NCI-H146 treated with DMSO at 0.1 percent for 48 hours (cell line): Measurements from ENCODE around the gene SAPCD1.

Experiments
- DNase-seq: peaks from one replicate; lab custom pipeline; 2025; ENCODE audit not compliant: unreplicated experiment; lab: John Stamatoyannopoulos, UW

Gene SAPCD1

DNA sequence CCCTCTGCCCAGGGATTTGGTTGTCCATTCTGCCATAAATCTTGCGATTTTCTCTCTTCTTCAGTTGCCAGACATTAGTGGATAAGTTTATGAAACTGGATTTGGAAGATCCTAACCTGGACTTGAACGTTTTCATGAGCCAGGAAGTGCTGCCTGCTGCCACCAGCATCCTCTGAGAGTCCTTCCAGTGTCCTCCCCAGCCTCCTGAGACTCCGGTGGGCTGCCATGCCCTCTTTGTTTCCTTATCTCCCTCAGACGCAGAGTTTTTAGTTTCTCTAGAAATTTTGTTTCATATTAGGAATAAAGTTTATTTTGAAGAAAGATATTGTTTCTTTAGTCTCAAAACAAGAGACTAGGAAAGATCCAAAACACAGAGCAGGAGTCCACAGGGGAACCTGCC, at the start of gene SAPCD1:
Gene SAPCD1 (plus strand): TSS at position 301 of the 400 bp plus-strand sequence. CDS start 399 bp downstream, outside the sequence.
- DNase-seq: no peak

DNA sequence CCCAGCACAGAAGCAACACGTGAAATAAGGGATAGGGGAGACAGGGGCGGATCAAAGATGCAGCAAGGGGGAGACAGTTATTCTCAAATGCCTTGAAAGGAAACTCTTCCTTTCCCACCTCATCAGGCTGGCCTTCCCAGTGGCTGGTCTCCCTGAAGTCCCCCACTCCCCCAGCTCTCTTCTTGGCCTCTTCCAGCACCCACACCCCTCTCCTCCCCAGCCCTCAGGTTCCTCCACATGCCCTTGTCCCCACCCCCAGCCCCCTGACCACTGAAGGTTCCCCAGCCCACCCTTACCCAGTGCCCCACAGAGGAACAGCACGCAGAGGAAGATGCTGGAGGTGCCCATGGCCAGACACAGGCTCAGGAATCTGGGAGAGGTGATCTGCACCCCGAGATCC, 49.0 kb upstream of the SAPCD1 start:
- no peak for DNase-seq

DNA sequence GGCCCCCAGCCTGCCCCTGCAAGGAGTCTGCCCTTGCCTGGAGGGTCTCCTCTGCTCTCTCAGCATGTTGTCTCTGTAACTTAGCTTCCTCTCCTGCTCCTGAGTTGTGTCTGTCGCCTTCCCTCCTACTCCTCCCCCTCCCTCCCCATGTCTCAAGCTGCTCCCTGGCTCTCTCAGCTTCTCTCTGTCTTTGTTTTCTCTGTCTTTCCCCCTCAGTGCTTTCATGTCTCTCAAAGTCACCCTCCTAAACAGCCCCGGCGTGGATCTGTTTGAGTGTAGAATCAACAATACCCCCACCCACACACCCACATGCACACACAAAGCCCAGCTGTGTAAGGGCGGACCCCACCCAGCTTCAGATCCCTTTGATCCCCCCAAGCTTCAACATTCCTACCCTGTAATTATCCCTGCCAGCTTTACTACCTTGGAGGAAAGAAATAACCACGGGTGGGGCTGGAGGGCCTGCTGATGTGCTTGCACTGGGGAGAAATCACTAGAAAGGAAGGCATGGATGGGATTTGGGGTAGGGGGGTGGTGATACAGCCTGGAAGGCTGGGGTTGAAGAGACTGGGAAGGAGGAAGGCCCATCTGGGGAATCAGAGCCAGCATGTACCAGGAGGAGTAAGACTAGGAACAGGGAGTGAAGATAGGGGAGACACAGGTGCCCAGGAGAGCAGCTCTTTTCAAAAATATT, 48.3 kb upstream of the SAPCD1 start:
- DNase-seq: no peak

DNA sequence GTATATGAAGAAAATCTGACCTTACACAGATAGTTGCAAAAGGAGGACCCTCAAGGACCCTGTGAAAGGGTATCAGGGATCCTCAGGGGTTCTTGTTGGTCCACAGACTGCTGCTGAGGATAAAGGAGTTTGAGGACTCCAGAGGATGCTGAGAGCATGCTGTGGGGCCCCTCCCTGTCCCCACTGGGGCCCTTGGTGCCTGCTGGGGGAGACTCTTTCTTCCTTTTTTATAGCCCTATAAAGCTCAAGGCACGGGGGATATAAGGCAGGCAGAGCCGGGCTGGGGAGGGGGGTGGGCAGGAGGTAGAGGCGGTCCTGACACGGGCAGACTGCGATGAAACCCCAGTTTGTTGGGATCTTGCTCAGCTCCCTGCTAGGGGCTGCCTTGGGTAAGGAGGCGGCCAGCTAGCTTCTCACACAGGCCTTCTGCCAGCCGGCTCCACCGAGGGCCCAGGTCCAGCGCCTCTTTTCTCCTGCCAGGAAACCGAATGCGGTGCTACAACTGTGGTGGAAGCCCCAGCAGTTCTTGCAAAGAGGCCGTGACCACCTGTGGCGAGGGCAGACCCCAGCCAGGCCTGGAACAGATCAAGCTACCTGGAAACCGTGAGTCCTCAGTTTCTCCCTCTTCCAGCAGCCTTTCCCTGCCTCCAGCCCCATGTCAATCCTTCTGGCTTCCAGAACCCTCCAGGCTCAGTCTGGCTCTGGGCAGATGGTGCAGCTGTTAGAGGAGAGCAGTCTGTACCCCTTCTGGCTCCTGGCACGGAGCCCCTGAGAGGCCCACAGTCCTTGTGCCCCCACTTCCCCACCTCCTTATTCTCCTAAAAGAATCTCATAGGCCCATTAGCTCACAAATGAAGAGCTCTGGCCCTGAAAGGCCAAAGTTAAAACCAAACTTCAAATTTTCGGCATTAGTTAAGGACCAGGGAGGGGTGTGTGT, 47.2 kb upstream of the SAPCD1 start, which contains the start of gene LY6G6D:
Gene LY6G6D (plus strand): TSS at position 327 of the 937 bp plus-strand sequence. CDS start 8 bp downstream, at position 335.
- DNase-seq: no peak

DNA sequence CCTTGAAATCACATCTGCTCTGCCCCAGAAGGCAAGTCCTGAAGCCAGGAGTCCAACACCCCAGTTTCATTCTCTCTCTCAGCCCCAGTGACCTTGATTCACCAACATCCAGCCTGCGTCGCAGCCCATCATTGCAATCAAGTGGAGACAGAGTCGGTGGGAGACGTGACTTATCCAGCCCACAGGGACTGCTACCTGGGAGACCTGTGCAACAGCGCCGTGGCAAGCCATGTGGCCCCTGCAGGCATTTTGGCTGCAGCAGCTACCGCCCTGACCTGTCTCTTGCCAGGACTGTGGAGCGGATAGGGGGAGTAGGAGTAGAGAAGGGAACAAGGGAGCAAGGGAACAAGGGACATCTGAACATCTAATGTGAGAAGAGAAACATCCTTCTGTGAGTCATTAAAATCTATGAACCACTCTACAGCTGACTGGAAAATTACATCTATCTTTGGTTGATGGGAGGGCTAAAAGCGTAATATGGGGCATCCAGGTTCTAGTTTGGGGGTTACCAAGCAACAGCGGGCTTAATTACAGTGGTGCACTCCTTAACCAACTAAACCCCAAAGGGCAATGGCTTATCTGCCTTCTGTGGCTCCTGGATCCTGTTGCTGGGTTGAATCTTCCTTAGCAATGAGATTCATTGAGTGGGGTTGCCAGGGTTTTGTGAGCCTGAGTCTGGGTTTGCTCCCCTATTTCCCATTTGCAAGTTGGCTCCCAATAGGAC, 44.8 kb upstream of the SAPCD1 start:
- DNase-seq: no peak

DNA sequence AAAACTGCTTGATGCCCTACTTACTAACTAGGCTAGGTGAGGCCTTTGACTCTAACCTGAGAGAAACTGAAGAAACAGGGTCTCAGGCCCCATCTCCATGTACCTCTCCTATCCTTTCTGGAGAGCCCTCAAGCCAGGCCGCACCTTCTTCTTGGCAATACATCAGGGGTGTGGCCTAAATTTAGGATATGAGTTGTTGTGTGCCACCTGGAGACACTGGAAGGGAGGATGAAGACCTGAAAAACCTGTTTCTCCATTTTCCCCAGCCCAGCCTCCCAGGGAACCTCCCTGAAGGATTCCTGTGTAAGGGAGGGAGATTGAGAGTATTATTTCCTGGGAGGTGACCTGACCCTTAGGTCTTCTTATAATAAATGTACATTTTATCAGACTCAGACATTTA, 44.2 kb upstream of the SAPCD1 start:
- no peak for DNase-seq

DNA sequence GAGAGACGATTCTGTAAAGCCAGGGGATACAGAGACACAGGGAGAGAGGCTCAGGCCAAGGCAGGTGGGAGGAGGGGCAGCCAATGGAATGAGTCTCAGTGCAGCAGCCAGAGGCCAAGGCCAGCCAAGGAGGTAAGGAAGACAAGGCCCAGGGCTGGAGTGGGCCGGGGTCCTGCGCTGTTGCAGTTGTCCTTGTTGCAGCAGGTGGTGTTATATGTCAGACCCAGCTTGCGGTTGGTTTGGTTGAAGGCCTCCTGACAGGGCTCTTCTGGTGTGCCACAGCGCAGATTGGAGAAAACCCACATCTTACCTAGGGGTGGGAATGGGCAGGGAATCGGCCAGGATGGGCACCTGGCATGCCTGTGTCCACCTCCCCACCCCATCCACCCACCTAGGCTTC, 43.5 kb upstream of the SAPCD1 start:
- DNase-seq: no peak

DNA sequence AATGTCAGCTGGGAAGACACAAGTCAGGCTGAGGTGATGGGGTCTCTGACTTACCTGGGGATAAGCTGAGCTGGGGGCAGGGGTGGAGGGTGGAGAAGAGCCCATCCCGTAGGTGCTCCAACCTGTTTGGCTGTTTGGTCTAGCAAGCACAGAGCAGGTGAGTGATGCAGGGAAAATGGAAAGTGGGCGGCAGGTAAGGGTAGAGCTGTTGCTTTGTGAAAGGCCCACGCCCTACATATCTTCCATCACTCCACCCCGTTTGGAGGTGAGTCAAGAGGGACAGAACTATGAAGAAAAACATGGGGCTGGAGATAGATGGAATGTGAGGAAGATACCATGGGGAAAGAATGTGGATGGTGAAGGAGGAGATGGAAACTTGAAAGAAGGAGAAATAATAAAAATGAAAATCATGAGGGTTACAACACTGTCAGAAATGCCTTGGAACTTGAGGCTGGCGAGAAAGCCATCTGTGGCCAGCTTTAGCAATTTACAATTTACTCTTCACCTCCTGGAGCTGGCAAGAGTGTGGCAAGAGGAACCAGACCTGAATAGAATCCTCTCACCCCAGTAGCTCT, 42.2 kb upstream of the SAPCD1 start:
- no peak for DNase-seq

DNA sequence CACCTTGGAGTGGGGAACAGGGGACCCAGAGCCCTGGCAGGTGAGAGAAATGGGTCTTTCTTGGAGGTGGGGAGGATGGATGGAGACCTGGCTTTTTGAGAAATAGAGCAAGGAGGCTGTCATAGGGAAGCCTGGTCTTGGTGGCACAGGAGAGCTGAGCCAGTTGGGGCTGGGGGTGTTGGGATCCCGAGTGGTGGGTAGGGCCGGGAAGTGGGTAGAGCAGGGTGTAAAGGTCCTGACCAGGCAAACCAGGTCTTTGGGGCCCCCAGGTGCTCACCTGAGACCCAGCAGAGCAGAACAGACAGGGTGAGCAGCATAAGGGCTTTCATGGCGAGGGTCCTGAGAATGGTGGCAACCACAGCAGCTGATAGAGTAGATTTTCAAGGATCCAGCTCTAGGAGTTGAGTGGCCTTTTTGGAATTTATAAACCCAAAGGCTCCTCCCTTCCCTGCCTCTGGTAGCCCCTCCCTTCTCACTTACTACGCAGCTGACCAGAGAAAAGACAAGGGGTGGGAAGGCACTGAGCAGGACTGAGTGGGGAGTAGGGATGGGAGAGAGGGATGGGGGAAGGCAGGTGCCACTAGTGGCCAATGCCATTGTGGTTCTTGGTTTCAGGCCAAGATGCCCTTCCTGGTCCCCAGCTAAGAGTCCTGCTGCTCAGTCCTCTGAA, 41.0 kb upstream of the SAPCD1 start, which contains the start of gene LY6G6C:
Gene LY6G6C (minus strand): TSS at position 396 of the 670 bp plus-strand sequence. CDS start 67 bp downstream, at position 329.
- DNase-seq: no peak

DNA sequence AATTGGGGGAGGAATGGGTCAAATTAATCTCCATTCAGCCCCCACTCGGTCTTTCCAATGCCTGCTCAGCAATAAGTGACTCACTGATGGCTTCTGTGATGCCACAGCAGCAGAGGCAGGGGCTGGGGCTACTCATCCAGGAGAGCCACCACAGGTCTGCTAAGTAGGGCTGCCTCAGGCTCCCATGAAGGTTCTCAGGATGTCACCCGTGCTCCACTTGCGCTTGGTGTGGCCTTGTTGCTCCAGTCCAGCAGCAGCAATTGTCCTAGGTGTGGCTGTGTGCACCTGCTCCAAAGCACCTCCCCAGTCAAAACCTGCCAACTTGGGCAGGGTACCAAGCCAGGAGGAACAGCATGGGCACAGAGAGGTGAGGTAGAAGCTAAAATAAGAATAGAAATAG, 40.3 kb upstream of the SAPCD1 start:
- no peak for DNase-seq

DNA sequence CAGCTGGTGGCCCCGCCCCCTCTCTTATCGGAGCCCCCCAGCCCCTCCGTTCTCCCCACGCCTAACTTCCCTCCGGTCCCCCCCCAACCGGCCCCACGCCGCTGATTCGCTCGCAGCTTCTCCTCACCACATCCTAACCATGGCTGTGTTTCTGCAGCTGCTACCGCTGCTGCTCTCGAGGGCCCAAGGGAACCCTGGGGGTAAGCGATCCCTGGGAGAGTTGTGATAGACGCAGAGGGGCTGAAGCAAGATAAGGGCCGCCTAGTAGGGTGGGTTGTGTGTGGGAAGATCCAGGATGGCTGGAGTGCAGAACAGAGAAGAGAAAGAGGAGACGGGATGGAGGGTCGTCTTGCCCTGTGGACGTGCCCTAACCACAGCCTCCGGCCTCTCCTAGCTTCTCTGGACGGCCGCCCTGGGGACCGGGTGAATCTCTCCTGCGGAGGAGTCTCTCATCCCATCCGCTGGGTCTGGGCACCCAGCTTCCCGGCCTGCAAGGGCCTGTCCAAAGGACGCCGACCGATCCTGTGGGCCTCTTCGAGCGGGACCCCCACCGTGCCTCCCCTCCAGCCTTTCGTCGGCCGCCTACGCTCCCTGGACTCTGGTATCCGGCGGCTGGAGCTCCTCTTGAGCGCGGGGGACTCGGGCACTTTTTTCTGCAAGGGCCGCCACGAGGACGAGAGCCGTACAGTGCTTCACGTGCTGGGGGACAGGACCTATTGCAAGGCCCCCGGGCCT, 39.0 kb upstream of the SAPCD1 start, which contains the start of gene MPIG6B:
Gene MPIG6B (plus strand): TSS at position 129 of the 735 bp plus-strand sequence. CDS start 11 bp downstream, at position 140.
- no peak for DNase-seq

DNA sequence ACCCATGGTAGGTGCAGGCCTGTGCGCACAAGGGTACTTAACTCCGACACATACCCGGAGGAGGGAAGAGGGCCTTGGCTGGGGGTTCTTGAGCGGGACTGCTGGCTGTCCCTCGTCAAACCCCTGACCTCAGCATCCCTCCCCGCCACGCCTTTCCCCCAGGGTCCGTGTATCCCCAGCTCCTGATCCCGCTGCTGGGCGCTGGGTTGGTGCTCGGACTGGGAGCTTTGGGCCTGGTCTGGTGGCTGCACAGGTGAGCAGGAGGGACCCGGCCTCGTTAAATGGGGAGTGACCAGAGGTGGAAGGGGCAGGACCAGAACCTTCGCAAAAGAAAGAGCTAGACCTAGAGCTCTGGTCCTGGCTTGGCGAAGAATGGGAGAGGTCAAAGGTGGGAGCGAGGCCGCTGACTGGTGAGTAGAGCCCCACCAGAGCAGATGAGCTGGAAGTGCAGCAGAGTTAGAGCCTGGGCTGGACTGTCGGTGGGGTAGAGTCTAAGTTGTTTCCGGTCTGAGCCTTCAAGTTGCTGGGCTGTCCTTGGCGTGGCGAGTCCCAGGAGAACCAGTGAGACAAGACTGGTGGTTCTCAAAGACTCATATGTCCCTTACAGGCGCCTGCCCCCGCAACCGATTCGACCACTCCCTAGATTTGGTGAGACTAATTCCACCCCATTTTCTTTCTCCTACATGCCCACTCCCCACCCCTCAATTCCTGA, 38.3 kb upstream of the SAPCD1 start:
- DNase-seq: no peak

DNA sequence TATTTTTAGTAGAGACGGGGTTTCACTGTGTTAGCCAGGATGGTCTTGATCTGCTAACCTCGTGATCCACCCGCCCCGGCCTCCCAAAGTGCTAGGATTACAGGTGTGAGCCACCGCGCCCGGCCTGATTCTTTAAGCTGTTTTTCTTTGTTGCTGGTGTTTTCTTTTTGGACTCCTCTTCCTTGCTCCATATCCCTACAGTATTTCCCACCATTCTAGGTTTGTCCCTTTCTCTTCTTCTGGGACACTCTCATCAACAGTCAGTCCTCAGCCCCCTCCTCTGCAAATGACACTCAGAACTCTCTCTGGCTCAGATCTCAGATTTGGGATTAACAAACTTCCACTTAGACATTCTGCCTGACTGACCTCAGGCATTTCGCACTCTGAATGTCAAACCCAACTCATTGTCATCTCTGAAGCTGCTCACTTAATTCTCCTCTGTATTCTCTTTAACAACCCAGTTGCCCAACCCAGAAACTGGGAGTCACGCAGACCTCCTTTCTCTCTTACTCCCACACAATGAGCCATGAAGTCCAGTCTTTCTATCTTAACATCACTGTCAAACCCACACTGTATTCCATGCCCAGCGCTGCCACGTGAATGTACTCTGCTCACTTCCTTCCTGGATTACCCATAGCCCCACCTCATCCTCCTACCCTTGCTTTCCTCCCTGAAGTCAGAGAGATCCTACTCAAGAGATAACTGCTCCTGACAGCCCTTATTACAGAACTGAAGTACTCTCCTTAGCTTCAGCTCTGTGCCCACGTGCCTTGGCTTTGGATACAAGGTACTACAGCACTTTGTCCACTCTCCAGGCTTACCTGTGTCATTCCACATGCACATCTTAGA, 36.7 kb upstream of the SAPCD1 start:
- no peak for DNase-seq

DNA sequence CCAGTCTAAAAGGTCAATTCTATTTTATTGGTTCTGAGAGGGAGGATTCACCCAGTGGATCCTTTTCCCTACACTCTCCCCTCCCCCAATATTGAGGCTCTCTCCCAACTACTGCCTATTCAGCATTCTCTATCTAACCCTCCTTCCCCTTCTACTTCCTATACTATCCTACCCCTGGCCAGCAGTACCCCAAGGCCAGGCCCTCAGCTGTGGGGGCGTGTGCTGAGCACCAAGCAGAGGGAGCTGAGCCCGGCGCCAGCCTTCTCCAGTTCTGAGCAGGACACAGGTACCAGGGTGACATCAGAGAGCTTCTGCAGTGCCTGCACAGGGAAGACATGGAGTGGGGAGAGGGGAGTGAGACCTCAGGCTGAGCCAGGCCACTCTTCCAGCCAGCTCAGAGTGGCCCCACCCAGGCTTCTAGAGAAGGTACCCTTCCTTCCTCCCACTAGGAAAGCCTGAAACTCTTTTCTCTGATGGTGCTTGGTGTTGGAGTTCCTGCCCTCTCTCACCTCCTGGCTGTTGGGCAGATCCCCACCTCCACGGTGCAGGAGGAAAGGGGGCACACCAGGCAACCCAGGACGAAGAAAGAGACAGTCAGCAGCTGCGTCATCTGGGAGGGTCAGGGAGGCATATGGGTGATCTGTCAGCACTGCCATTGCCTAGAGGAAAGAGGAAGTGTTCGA, 35.3 kb upstream of the SAPCD1 start:
- DNase-seq: no peak

DNA sequence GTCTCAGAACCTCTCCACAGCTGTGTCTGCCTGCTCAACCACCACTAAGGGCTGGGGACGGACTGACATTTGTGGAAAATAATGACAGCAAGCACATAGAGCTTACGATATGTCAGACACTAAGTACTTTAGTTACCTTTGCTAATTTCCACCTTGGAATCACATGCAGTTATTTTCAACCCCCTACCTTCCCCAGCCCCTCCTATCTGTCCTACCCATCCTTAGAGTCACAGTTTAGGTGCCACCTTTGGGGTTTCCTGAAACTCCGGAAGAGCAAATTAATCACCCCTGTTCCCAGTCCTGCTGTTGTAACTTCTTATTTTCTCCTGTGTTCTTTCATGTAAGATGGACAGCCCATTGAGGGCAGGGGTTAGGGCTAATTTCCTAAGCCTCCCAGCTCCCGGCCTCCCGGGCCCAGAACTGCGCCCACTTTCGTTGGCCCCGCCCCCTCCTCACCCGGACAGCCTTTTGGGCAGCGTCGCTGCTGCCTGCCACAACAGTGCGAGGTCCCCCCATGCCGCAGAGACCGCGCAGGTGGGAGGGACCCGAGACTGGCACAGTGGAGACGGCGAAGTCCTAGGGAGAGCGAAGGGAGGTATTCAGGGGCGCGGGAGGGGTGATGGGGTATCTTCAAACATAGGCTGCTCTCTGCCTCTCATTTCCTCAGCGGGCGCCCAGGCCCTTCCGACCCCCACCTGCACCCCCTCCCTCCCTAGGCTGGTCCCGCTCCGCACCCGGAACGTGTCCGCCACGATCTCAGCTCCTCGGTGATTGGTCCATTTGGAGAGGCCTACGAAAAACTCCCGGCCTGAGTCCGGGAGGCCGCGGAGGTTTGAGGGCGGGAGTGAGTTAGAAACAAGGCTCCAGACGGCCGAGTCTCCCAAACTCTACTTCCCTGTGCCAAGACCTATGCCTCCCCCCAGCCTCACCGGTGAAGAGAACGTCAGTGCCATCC, 34.5 kb upstream of the SAPCD1 start:
- DNase-seq: no peak

DNA sequence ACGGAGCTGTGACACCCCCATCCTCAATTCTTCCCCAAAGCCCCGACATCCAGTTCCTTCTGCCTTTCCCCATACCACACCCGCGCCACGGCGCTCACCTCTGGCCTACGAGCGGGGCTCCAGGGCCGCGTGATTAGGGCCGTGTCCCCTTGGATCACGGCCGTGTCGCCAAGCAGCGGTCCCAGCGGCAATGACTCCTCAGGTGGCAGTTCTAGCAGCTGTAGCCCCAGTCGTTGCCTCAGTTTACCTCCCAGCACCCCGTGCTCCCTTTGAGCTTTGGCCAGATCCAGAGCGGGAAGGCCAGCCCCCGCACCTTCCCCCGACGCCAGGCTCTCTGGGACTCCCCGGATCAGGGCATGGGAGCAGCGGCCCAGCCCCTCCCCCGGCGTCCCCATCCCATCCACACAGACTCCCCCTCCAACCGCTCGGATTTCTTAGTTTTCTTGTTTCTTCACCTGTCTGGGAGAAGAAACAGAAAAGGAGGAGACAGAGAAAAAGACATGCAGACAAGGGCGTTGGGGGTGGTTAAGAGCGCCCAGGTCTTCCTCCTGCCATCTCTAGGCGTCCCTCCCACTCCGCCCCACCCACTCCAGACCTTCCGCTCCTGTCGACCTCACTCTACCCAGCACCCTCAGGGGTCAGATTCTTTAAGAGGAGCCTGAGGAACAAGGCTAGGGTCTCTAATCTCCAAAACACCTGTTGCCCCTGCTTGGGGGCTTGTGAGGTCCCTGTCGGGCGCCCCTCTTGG, 33.5 kb upstream of the SAPCD1 start, which contains the start of gene DDAH2:
Gene DDAH2 (minus strand): TSS at position 533 of the 748 bp plus-strand sequence. CDS start 138 bp downstream, at position 395.
- DNase-seq: no peak
